ENCODE data around the gene IGSF22.

Gene IGSF22

GRCh38 chr11:18726040-18726439 is at the start of gene IGSF22:
Gene IGSF22 (minus strand): TSS chr11:18726188. CDS start chr11:18724236, 1,952 bp downstream.
- no peak for DNase-seq (ENCODE audit: low read depth)

GRCh38 chr11:18774801-18775200 is 48.8 kb upstream of the IGSF22 start:
- no peak for DNase-seq (ENCODE audit: low read depth)

GRCh38 chr11:18773681-18774080 is 47.7 kb upstream of the IGSF22 start:
- no peak for DNase-seq (ENCODE audit: low read depth)

- DNase-seq (ENCODE audit: low read depth) = no peak
Observed at GRCh38 chr11:18773104-18773503, 47.1 kb upstream of the IGSF22 start.

- no peak for DNase-seq (ENCODE audit: low read depth)
Observed at GRCh38 chr11:18772211-18772610, 46.2 kb upstream of the IGSF22 start.

GRCh38 chr11:18771266-18772035 is 45.5 kb upstream of the IGSF22 start:
- no peak for DNase-seq (ENCODE audit: low read depth)

GRCh38 chr11:18770479-18771125 is 44.6 kb upstream of the IGSF22 start:
- no peak for DNase-seq (ENCODE audit: low read depth)

- DNase-seq (ENCODE audit: low read depth) = no peak
Observed at GRCh38 chr11:18769802-18770456, 43.9 kb upstream of the IGSF22 start.

- DNase-seq (ENCODE audit: low read depth) = no peak
Observed at GRCh38 chr11:18768978-18769377, 43.0 kb upstream of the IGSF22 start.

GRCh38 chr11:18768472-18768901 is 42.5 kb upstream of the IGSF22 start:
- no peak for DNase-seq (ENCODE audit: low read depth)

GRCh38 chr11:18766015-18766414 is 40.0 kb upstream of the IGSF22 start:
- DNase-seq (ENCODE audit: low read depth) = no peak

GRCh38 chr11:18765554-18765953 is 39.6 kb upstream of the IGSF22 start:
- no peak for DNase-seq (ENCODE audit: low read depth)

GRCh38 chr11:18761741-18762140 is 35.8 kb upstream of the IGSF22 start:
- no peak for DNase-seq (ENCODE audit: low read depth)

- DNase-seq (ENCODE audit: low read depth) = no peak
Observed at GRCh38 chr11:18761144-18761543, 35.2 kb upstream of the IGSF22 start.

- no peak for DNase-seq (ENCODE audit: low read depth)
Observed at GRCh38 chr11:18757811-18758210, 31.8 kb upstream of the IGSF22 start.

GRCh38 chr11:18756889-18757288 is 30.9 kb upstream of the IGSF22 start:
- no peak for DNase-seq (ENCODE audit: low read depth)

GRCh38 chr11:18754308-18754707 is 28.3 kb upstream of the IGSF22 start:
- no peak for DNase-seq (ENCODE audit: low read depth)

GRCh38 chr11:18752502-18752901 is 26.5 kb upstream of the IGSF22 start:
- DNase-seq (ENCODE audit: low read depth) = no peak

- DNase-seq (ENCODE audit: low read depth) = no peak
Observed at GRCh38 chr11:18750944-18751343, 25.0 kb upstream of the IGSF22 start.

- DNase-seq (ENCODE audit: low read depth) = no peak
Observed at GRCh38 chr11:18749681-18750319, 23.8 kb upstream of the IGSF22 start.

GRCh38 chr11:18748766-18749365 is 22.9 kb upstream of the IGSF22 start:
- no peak for DNase-seq (ENCODE audit: low read depth)

GRCh38 chr11:18745251-18745650 is 19.3 kb upstream of the IGSF22 start:
- DNase-seq (ENCODE audit: low read depth) = no peak
